Measurements from ENCODE around the gene OR10A3. TPM values are rescaled to one million over a fixed set of nuclear protein-coding genes. Genes with fewer than 3 reads are reported as not detected.

The OR10A3 gene
- polyA plus RNA-seq, 3 donors: not detected

DNA sequence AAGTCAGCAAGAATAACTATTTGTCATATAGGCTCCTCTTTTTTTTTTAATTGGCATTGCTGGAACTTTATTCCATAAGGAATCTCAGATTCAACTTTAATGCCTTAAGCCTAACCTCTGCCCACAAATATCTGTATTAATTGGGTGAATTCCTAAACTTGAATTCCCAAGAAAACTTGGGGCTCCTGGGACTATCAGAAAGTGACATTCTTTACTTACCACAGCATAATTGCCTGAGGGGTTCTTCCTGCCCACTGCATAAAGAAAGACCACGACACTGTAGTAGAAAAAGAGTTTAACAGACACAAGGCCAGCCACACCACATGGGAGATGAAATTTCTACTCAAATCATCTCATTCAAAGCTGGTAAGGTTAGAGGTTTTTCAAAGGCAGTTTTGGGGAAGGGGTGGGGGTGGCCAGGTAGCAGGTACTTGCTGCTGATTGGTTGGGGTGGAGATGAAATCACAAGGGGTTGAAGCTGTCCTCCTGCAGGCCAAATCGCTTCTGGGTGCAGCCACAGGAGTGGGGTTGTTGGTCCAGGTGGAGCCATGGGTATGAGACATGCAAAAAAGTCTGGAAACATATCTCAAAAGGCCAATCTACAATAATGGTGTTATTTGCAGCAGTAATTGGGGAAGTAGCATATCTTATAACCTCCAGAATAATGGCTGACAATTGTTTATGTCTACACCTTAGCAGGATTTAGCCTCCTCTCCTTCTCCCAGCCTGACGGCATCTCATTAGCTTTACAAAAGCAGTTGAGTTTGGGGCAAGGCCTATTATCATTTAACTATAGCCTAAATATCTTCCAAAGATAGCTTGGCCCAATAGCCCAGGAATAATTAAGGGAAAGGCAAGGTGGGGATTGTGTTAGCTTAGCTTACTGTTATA, 28.5 kb upstream of the OR10A3 start:
- Histone ChIP-seq H4K20me1 (ENCODE audit: insufficient read depth, low read length) (no peaks in the 10 kb centered on the region), H3K36me3 (replicated peaks in 1 of 2; ENCODE audit: control insufficient read depth in 1 of 2, insufficient read depth in 2 of 2, low read length in 2 of 2) (no peaks in the 10 kb centered on the region), H2AFZ (ENCODE audit: insufficient read depth, low read depth, low read length, poor library complexity, severe bottlenecking) (no peak overlapping the region), H3K27me3 (ENCODE audit: control insufficient read depth in 2 of 2, insufficient read depth in 2 of 2, low read length in 2 of 2) (peaks cover 0 to 3% of the 10 kb centered on the region in 2 donors), H3K4me1 (ENCODE audit: control insufficient read depth in 1 of 2, insufficient read depth in 2 of 2, low read length in 2 of 2) (no peaks in the 10 kb centered on the region), H3K9me3 (replicated peaks in 1 of 2; ENCODE audit: control insufficient read depth in 1 of 2, insufficient read depth in 1 of 2, low read length in 2 of 2) (no peaks in the 10 kb centered on the region), H3K4me3 (replicated peaks in 1 of 3; ENCODE audit: low read depth in 2 of 3, low read length in 3 of 3) (no peak overlapping the region), H3K79me2 (ENCODE audit: insufficient read depth, low read length) (no peaks in the 10 kb centered on the region), H3K27ac (ENCODE audit: low read depth in 1 of 2, low read length in 2 of 2) (no peak overlapping the region), H3K4me2 (replicated peaks; ENCODE audit: extremely low read depth, low read length, poor library complexity, severe bottlenecking) (no peak overlapping the region), H3K9ac (ENCODE audit: insufficient read depth, low read length, poor library complexity, severe bottlenecking) (no peak overlapping the region)
- no peak for TF ChIP-seq CTCF (IDR thresholded peaks at IDR 0.05)
- no peaks in the 10 kb centered on the region for H3K36me3 Mint-ChIP-seq
- H3K27me3 Mint-ChIP-seq (ENCODE audit: low read depth in 3 of 3): peaks cover 0 to 12% (median 10%) of the 10 kb centered on the region in 3 donors
- H3K27ac Mint-ChIP-seq: no peak overlapping the region
- WGBS (ENCODE audit: insufficient coverage): 100% methylated on average over 1 of the region's 3 CpGs
- H3K4me1 Mint-ChIP-seq: no peaks in the 10 kb centered on the region
- DNase-seq: no peak
- intact Hi-C loops (cut with micrococcal nuclease): no loop called here
- H3K9me3 Mint-ChIP-seq: no peaks in the 10 kb centered on the region
- H3K4me3 Mint-ChIP-seq: no peak overlapping the region

DNA sequence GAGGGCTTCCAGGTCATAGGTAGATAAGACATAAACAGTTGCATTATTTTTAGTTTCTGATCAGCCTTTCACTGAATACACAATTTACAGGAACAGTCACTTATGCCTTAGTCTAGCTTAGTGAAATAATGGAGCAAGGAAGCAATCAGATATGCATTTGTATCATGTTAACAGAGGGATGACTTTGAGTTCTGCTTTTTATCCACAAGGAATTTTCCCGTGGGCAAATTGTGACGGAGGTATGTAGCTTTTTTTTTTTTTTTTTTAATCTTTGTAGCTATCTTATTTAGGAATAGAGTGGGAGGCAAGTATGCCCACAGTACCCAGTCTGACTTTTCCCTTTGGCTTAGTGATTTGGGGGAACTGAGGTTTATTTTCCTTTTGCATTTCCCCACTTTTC, 27.2 kb upstream of the OR10A3 start:
- intact Hi-C loops (cut with micrococcal nuclease): no loop called here
- DNase-seq: no peak
- Mint-ChIP-seq H3K27me3 (ENCODE audit: low read depth in 3 of 3) (peaks cover 0 to 12% (median 10%) of the 10 kb centered on the region in 3 donors), H3K9me3 (no peaks in the 10 kb centered on the region), H3K27ac (no peak overlapping the region), H3K4me3 (no peak overlapping the region), H3K4me1 (no peaks in the 10 kb centered on the region), H3K36me3 (no peaks in the 10 kb centered on the region)
- no peak for TF ChIP-seq CTCF (IDR thresholded peaks at IDR 0.05)
- Histone ChIP-seq H3K9ac (ENCODE audit: insufficient read depth, low read length, poor library complexity, severe bottlenecking) (no peak overlapping the region), H3K27ac (ENCODE audit: low read depth in 1 of 2, low read length in 2 of 2) (no peak overlapping the region), H4K20me1 (ENCODE audit: insufficient read depth, low read length) (no peaks in the 10 kb centered on the region), H3K4me3 (replicated peaks in 1 of 3; ENCODE audit: low read depth in 2 of 3, low read length in 3 of 3) (no peak overlapping the region), H2AFZ (ENCODE audit: insufficient read depth, low read depth, low read length, poor library complexity, severe bottlenecking) (no peak overlapping the region), H3K27me3 (ENCODE audit: control insufficient read depth in 2 of 2, insufficient read depth in 2 of 2, low read length in 2 of 2) (peaks cover 0 to 3% of the 10 kb centered on the region in 2 donors), H3K79me2 (ENCODE audit: insufficient read depth, low read length) (no peaks in the 10 kb centered on the region), H3K4me2 (replicated peaks; ENCODE audit: extremely low read depth, low read length, poor library complexity, severe bottlenecking) (no peak overlapping the region), H3K9me3 (replicated peaks in 1 of 2; ENCODE audit: control insufficient read depth in 1 of 2, insufficient read depth in 1 of 2, low read length in 2 of 2) (no peaks in the 10 kb centered on the region), H3K4me1 (ENCODE audit: control insufficient read depth in 1 of 2, insufficient read depth in 2 of 2, low read length in 2 of 2) (no peaks in the 10 kb centered on the region), H3K36me3 (replicated peaks in 1 of 2; ENCODE audit: control insufficient read depth in 1 of 2, insufficient read depth in 2 of 2, low read length in 2 of 2) (no peaks in the 10 kb centered on the region)
- no CpG with 5 or more reads among the region's 2 CpGs for WGBS (ENCODE audit: insufficient coverage)

All from CD14-positive monocyte (primary cell).